KOPT-K1 (cell line): ENCODE data around the gene KLHL35.

Source experiments
- H3K27ac ChIP-seq: fragments of 200-600 bp; sonication (generic); 2 replicates; pipeline ENCODE4 v1.5.1; 2016; ENCODE audit warnings: antibody characterized with exemption, mild to moderate bottlenecking, low read depth, low read length; ENCODE audit not compliant: poor library complexity, severe bottlenecking
- H3K36me3 ChIP-seq: fragments of 200-600 bp; sonication (generic); 2 replicates; pipeline ENCODE4 v1.5.1; 2017; ENCODE audit warnings: antibody characterized with exemption, mild to moderate bottlenecking, low read length, moderate library complexity; ENCODE audit not compliant: insufficient read depth
- H3K9me3 ChIP-seq: fragments of 200-600 bp; sonication (generic); 2 replicates; pipeline ENCODE4 v1.5.1; 2017; ENCODE audit warnings: antibody characterized with exemption, low read length, mild to moderate bottlenecking; ENCODE audit not compliant: insufficient read depth, poor library complexity, severe bottlenecking

KLHL35 gene

GRCh38 chr11:75454987-75455386 is 22.0 kb upstream of the KLHL35 start:
- no peaks in the 10 kb centered on the region; the same call in 1 of the 2 replicates for H3K36me3 ChIP-seq
- no peaks in the 10 kb centered on the region for H3K9me3 ChIP-seq
- no peak overlapping the region for H3K27ac ChIP-seq

DNA sequence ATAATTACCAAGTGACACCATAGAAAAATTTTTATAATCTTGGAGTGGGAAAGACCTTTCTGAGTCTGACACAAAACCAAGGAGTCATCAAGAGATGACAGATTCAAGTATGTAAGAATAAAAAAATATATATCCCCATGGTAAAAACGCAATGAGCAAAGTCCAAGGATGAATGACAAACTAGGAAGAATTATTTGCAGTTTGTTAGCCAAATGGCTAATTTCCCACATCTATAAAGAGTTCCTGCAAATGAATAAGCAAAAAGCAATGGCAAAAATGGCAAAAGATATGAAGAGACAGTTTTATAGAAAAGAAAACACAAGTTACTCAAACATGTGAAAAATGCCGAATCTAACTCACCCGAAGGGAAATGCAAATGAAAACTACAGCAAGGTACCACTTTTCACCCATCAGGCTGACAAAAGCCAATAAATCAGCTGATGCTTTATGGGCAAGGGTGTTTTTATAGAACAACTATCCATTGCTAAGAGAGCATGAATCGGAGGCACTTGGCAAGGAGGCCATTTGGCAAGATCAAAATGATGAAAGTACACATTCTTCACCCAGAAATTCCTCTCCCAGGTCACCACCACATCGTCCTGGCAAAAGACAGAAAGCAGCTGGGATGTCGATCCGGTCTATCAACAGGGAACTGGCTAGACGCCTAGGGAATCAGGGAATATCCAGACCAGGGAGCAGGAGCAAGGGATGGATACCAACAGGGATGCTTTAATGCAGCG is 21.1 kb upstream of the KLHL35 start:
- Histone ChIP-seq H3K9me3 (no peaks in the 10 kb centered on the region), H3K27ac (no peak overlapping the region), H3K36me3 (no peaks in the 10 kb centered on the region; the same call in 1 of the 2 replicates)

DNA sequence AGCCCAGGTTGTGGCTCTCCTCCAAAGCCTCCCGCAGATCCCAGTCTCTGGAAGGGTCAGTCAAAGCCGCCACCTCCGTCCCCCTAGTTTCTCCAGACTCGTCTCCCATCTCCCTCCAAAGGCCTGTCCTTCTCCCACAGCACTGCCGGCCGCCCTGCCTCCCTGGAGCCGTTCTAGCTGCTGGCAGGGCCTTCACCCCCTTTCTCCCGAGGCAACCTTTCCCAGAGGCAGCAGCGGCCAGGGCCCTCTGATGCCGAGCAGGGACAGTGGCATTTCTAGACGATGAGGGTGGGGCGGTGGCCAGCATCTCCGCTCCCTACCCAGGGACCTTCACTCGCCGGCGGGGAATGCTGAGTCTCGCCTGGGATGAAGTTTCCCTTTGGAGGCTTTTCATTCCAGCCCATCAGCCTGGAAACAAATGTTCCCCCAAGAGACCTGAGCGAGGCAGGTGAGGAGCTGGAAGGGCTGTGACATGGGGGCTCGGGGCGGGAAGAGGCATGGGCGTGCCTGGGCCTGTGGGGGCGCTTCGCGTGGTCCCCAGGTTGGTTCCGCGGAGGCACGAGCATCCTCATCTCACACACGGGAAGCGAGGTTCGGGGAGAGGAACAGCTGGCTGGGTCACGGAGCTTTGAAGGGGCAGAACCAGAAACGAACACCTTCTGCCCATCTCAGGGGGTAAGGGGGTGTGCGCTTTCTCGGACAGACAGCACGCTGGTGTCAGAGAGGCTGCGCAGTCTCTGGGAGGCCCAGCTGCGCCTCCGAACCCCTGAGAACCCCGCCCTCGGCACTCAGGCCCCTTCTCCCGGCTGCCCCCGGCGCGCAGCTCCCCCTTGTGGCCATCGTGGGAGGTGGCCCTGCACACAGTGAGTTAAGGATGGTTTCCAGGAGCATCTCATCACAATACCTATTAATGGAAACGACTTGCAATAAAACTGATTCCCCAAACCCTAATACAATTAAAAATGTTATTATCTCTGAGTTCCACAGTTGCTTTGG is 18.1 kb upstream of the KLHL35 start:
- no peaks in the 10 kb centered on the region for H3K9me3 ChIP-seq
- H3K27ac ChIP-seq: no peak overlapping the region
- no peaks in the 10 kb centered on the region; the same call in 1 of the 2 replicates for H3K36me3 ChIP-seq

DNA sequence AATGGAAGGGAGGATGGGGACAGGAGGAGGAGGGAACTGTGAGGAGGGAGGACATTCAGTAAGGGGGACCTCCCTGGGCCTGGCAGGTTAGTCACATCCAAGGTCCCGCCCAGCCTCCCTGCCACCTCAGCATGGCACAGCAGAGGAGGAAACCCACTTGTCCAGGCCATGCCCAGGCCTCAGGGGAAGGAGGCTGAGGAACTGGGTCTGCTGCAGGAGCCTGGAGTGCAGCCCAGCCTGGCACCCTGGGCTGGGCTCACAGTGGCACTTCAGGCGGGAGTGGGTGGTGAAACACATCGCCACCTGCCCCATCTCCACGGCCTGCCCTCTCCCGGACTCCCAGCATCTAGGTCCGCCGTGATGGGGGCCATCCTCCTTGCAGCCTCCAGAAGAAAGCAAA is 17.2 kb upstream of the KLHL35 start:
- H3K9me3 ChIP-seq: no peaks in the 10 kb centered on the region
- no peaks in the 10 kb centered on the region; the same call in 1 of the 2 replicates for H3K36me3 ChIP-seq
- no peak overlapping the region for H3K27ac ChIP-seq

GRCh38 chr11:75449776-75450175 is 16.8 kb upstream of the KLHL35 start:
- H3K9me3 ChIP-seq: no peaks in the 10 kb centered on the region
- H3K27ac ChIP-seq: no peak overlapping the region
- H3K36me3 ChIP-seq: no peaks in the 10 kb centered on the region; the same call in 1 of the 2 replicates

GRCh38 chr11:75449271-75449670 is 16.3 kb upstream of the KLHL35 start:
- Histone ChIP-seq H3K9me3 (no peaks in the 10 kb centered on the region), H3K36me3 (no peaks in the 10 kb centered on the region; the same call in 1 of the 2 replicates), H3K27ac (no peak overlapping the region)

- Histone ChIP-seq H3K9me3 (no peaks in the 10 kb centered on the region), H3K36me3 (no peaks in the 10 kb centered on the region; the same call in 1 of the 2 replicates), H3K27ac (no peak overlapping the region)
These were observed 14.4 kb upstream of the KLHL35 start for GRCh38 chr11:75447415-75447814.

DNA sequence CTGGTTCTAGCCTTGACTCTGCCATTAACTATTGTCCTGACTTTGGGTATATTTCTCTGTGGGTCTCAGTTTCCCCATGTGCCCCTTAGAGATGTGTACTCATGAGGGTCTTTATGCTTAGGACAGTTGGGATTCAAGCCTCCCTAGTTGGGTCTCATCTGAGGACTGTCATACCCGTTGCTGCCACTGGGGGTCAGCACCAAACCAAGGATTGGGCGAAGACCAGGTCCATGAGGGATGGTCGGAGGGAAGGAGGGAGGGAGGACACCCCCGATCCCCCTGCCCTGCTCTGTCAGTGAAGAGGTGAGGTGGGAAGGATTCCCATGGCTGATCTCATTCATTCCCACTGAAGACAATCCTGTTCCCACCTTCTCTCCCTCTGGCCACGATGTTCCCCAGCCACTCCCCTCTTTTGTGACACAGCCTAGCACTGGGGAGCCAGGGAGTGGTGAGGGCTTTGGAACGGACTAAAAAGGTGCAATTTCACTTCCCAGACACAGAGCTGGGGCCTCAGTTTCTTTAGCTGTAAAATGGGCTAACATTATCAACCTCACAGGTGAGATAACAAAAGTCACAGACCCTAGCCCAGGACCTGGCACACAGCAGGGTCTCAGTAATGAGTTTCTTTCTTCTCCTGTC is 12.4 kb upstream of the KLHL35 start:
- H3K9me3 ChIP-seq: no peaks in the 10 kb centered on the region
- H3K36me3 ChIP-seq: no peaks in the 10 kb centered on the region
- no peak overlapping the region for H3K27ac ChIP-seq

DNA sequence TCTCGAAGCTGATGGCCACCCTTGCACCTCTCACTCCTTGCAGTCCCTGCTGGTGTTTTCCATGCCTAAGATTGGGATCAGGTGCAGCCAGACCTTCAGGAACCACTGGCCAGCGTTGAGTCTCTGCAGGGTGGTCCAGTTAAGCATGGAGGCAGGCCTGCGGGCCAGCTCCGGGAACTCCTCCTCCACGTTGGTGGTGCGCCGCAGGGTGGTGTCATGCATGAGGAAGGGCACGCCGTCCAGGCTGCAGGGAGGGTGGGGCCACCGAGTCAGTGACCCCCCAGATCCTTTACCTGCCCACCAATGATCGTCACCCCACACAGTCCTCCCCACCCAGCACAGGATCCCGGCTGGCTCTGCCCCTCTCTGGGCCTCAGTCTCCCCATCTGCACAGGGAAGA is 10.0 kb upstream of the KLHL35 start:
- Histone ChIP-seq H3K36me3 (no peaks in the 10 kb centered on the region), H3K27ac (no peak overlapping the region), H3K9me3 (no peaks in the 10 kb centered on the region)

GRCh38 chr11:75442161-75442885 is 9.3 kb upstream of the KLHL35 start:
- Histone ChIP-seq H3K9me3 (no peaks in the 10 kb centered on the region), H3K36me3 (no peaks in the 10 kb centered on the region), H3K27ac (no peak overlapping the region)

GRCh38 chr11:75441804-75442132 is 8.8 kb upstream of the KLHL35 start:
- H3K36me3 ChIP-seq: no peaks in the 10 kb centered on the region
- H3K9me3 ChIP-seq: no peaks in the 10 kb centered on the region
- H3K27ac ChIP-seq: no peak overlapping the region

DNA sequence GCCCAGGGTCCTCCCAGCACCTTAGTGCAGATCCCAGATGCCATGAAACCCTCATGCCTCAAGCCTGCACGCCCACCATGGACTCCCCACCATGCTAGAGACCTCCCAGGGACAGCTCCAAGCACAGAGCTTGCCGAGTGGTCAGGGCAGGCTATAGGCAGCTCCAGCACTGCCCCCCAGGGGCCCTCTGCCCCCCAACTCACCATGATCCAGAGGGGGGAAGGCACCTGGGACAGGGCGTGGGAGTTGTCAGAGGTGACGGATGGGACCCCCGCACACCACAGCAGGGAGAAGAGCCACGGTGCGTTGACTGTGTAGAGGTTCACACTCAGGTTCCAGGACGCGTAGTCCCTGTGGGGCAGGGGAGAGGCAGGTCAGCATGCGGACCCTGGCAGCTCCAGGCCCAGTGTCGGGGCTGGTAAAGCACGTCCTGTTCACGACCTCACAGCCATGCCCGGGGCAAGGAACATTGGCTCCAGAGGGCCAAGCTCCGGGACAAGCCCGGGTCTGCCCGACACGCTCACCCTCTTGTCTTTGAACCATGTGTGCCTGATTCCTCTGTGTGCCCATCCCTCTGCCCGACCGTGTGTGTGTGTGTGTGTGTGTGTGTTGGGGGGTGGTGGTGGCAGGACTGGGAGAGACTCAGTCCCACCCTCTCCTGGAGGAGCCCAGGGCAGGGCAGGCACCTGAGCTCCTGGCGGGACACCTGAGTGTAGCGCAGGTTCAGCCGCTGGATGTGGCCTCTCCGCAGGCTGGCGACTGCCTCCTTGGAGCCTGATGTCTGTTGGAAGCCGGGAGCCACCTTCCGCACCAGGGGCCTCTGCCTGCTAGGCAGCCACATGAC is 8.2 kb upstream of the KLHL35 start:
- H3K27ac ChIP-seq: no peak overlapping the region
- H3K9me3 ChIP-seq: no peaks in the 10 kb centered on the region
- no peaks in the 10 kb centered on the region for H3K36me3 ChIP-seq

GRCh38 chr11:75439495-75440120 is 6.6 kb upstream of the KLHL35 start:
- no peak overlapping the region for H3K27ac ChIP-seq
- no peaks in the 10 kb centered on the region; the same call in 1 of the 2 replicates for H3K36me3 ChIP-seq

More at GRCh38 chr11:75439495-75440120, 6.6 kb upstream of the KLHL35 start:
- H3K9me3 ChIP-seq: no peaks in the 10 kb centered on the region
